Hematopoietic multipotent progenitor cell treated with erythropoietin and hydrocortisone succinate and interleukin-3 and kit ligand, for 6 days (in vitro differentiated cells): Measurements from ENCODE around the gene KCNQ5.
"Not testable (repeated sequence)": the region's sequence is repeated elsewhere in the genome, so short reads cannot be mapped to it uniquely, and the experiment has no call there.

ENCODE experiments used
- DNase-seq: peaks from one replicate; pipeline ENCODE4 v3.0.0-alpha.2; 2015

The KCNQ5 gene

DNA sequence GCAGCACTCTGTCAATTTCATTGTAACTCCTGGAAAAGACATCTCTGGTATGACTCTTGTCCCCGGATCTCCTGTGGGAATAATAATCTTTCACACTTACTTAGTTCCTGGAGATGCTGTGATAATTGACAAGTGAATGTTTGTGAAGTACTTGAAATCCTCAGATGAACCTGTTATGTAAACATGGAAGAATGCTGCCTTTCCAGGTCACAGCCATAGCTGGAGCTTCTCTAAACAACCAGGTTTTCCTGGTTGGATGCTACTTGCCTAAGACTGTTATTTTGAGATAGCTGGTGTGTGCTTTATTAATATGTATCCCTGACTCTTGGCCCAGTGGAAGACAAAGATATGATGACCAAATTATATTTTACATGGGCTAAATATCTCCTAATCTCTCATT lies 228.6 kb downstream of the KCNQ5 start:
- DNase-seq, result no peak

DNA sequence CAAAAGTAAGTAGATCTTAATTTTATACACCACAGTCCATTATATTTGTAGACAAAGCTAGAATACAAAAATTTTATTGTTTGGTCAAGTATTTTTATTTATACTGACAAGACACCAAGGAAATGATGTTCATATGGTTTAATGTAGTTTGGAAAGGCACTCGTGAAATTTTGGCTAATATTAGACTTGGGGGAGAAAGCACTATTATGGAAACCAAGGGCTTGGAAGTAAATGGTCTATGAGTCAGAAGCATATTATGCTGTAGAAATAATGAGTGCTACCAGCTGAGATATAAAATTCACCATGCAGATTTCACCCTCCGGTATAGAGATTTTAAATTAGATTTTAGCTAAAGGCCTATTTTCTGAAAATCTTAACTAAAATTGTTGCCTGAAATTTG lies 233.6 kb downstream of the KCNQ5 start:
- no peak for DNase-seq

DNA sequence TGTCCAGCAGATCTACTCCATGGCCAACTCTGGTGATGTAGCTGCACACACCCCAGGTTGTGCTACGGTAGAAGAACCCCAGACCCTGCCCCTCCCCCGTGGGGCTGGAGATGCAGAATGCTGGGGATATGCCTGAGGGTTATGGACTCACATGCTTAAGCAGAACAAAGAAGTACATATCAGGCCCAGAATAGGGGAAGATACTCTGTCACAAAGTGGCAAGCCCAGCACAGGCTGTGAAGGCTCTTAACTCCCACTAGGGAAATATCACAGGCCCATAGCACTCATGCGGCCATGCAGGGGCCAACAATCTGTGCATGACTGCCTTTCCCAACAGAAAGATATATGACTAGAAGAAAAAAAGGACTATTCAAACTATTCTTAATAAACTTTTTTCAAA lies 234.9 kb downstream of the KCNQ5 start:
- DNase-seq, result no peak

DNA sequence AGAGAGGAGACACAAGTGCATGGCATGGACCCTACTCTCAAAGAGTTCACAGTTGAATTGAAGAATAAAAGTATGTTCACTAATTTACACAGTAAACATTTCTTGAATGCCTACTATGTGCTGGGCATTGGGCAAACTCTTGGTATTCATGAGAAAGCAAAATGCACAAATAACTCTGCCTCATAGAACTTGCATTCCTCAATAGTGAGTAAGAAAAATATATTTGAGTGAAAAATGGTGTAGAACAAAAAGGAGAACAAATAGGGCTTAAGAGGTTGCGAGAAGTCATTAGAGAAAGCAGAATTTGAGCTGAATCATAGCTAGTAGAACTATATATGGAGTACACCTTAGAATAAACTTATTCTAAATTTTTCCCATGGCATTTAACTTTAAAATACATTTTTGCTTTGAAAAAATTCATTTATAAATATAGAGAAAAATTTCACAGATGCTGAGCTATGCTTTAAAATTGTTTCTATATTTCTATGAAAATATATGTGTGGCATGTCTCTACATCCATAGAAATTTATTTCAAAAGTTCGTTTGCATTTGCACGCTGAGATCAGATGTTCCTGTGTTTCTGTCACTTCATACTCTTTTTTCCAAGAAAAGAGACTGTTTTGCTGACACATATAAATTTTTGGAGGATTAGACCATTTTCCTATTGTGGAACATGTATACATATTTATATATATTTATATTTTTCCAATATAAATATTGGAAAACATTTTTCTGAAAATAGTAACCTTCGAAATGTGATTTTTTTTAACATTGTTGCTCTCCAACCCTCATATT lies 236.1 kb downstream of the KCNQ5 start:
- DNase-seq, result no peak

DNA sequence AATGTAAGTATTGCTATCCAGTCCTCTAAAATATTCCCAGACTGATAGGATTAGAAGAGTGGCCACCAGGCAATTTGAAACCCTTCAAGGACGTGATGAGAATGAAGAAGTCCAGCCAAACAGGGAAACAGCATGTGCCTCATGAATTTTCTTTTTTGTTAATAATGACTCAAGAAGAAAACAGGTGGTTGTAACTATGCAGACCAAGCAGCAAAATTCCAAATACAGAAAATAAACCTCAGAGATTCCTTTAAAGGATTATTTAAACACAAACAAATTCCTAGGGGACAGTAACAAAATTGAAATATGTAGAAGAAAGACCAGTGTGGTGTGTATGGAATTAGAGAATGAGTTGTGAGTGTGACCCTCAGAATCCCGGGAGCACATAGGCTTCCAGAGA lies 239.2 kb downstream of the KCNQ5 start:
- DNase-seq, result no peak

DNA sequence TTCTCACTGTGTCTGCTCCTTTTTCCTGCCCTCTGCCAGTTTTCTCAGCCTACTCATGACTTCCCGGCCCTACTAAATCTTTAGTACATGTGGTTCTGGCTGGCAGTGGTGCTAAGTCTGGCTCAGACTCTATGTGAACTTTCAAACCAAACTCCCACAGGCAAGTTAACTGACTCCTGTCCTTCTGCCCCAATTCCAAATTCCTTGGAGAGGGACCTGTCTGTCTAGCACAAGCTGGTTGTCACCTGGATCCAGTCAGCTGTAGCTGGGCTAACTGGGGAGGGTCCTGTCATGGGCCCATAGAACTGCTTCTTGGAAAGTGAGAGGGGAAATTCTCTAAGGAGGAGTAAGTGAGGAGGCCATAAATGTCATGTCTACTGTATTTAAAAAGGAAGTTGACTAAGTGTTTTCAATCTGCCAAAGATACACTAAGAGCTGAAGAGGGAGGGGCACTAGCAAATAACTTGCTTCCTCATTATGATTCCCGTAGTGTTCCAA lies 240.1 kb downstream of the KCNQ5 start:
- DNase-seq, result peak; percentile 38

DNA sequence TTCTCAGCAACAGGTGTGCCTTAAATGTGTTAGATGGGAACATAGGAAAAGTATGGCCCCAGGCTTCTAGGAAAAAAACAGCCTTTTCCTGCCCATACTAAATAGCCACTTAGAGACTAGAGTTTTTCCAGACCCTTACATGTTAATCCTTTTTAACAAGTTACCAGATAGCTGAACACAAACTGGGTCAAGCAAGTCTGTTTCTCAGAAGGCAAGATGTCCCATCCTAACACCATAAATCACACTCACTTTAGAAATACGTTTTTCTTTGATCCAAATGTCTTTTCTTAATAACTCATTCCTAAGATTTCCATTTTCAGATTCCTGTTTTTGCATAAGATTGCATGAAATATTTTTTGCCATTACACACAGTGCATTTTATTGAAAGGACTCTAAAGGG lies 241.3 kb downstream of the KCNQ5 start:
- no peak for DNase-seq

DNA sequence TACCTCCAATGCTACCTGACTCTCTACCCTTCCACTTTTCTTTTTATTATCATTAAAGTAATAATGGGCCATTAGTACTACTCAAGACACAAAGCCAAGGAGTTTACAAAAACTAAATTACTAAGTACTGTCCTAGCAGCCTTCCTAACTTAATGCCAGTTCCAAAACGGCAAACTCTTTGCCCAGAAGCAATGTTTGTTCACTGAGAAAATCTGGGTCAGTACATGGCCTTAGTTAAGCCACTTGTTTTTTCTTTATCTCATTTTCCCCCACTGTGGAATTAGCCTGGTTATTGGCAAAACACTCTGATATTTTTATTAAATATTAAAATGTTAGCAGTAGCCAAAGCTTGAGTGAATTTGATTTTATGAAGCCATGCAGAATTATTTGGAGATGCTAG lies 242.4 kb downstream of the KCNQ5 start:
- no peak for DNase-seq

DNA sequence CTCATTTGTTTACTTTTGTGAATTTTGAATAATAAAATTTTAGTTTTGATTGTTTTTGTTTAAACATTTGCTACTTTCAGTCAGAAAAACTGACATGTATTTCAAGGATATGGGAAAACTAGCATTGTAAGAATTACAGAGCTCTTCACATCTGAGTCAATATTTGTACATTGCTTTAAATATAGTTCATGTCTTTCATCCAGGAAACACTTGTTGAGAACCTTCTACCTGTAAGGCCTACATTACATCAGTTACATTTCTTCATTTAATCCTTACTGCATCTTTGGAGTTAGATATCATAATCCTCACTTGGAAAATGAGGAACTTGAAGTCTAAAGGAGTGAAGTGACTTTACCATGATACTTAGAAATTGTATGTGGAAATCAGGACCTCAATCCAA lies 242.9 kb downstream of the KCNQ5 start:
- DNase-seq, result no peak

DNA sequence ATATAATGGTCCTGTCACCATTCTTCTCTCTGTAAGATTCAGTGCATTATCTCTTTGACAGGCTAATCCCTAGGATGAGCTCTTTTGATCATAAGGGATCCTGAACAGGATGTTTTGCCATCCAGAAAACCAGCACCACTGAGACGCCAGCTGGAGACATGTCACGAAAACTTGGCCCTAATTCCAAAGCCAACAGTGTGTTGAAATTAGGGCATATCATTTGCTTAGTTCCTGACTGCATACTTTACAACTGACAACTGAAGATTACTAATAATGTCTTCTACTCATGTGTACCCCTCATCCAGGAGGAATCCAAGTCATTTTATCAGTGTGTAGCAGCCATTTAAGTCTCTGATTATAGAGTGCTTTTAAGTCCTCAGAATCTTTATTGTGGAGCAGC lies 243.6 kb downstream of the KCNQ5 start:
- no peak for DNase-seq

DNA sequence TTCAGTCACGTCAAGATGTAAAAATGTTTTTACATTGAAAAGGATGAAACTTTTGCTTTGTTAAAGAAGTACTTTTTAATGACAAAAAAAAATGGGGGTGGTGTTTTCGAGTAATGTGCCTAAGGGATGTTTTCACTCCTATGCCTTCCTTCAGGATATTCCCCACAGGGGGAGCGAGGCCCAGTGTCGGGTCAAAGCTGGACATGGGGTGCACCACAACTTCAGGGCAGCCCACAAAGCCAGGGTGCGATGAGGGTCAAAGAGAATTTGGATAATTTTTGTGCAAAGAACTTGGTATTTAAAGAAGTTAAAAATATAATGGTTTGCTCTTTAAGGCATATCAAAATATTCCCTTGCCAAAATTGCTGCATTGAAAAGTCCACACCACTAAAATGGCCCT lies 247.8 kb downstream of the KCNQ5 start:
- no peak for DNase-seq

DNA sequence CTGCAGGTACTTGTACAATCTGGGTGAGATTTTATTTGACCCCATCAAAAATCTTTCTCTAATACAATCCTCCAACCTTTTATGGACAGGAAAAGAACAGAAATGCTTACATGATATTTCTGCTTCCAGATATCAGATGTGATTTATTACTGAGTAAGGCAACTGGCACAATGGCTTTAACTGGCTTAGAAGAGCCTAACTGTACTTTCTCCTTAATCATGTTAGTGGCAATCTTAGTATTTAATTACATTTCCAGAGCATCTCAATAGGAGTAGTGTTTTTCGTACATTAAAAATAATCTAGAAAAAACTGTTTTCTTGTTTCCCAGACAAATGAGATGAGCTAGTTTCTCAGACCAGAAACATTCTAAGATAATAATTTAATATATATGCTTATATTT lies 251.6 kb downstream of the KCNQ5 start:
- no peak for DNase-seq

DNA sequence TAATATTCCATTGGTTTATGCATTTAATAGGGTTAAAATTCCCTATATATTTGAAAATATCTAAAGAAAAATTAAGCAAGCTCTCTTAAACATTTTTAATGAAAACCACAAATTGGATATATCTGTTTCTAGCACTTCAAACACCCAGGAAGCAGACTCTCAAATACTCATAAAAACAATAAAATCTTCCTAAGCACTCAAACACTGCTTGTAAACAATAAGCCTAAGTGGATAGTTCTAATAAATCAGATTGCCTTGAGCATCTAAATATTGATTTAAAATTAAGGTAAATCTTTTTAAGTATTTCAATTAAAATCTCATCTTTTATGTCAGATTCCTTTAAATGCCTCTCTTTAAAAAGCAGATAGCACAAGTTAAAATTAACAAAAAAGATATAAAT lies 254.4 kb downstream of the KCNQ5 start:
- DNase-seq, result no peak

DNA sequence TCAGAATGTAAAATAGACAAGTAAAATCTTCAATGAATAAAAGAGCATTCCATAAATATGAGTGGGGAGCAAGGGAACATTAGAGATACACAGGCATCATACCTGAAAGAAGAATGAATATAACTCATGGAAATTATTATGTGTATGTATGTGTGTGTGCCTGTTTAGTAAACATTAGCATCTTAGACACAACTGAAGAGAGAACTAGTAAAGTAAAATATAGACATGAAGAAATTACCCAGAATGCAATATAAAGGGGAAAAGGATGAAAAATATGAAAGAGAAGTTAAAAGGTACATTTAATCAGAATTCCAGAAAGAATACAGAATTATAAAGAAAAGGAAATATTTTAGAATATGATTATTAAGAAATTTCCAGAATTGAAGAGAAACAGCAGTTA lies 264.3 kb downstream of the KCNQ5 start:
- DNase-seq, result no peak

DNA sequence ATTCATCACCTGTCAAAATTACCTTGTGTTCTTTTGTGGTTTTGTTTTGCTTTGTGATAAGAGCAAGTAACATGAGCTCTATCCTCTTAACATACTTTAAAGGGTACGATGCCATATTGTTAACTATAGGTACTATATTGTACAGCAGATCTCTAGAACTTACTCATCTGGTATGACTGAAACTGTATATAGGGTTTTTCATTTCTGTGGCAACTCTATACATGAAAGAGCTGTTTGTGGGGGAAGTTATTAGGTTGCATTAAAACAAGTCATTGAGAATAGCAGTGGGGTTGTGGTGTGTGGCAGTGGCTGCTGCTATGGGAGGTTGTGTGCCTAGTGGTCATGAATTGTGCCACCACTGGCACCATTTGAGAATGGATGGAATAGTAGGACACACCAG lies 268.4 kb downstream of the KCNQ5 start:
- DNase-seq, result no peak

DNA sequence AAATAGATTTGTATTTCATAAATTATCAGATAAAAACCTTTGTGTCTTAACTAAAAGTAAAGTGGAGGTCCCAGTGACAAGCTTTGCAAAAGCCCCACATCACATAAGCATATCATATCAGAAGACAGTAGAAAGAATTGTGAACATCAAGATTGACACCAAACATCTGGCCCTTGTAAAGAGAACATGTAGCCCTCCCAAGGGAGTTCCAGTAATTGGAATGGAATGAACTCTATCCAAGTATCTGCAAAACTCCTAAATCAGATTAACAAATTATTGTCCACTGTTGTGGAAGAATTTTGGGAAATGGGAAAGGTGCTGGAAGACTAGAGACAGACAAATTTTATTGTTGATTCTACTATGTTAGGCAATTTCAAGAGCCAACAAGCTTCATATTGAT lies 268.8 kb downstream of the KCNQ5 start:
- no peak for DNase-seq

DNA sequence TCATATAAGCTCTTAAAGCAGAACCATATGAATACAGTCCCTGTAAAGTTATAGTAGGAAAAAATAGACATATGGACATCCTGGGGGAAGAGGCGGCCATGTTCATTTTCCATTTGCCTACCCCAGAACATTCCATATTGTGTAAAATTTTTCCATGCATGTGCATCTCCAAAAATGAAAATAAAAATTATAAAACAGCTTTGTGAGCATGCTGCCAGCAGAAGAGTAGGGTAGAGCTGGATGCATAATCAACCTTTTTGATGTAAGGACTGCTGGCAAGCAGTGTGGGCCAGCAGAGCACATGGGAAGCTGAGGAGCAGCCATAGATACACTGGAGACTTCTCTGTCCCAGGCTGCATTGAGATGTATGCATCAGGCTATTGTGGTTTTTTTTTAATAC lies 271.0 kb downstream of the KCNQ5 start:
- DNase-seq, result no peak

DNA sequence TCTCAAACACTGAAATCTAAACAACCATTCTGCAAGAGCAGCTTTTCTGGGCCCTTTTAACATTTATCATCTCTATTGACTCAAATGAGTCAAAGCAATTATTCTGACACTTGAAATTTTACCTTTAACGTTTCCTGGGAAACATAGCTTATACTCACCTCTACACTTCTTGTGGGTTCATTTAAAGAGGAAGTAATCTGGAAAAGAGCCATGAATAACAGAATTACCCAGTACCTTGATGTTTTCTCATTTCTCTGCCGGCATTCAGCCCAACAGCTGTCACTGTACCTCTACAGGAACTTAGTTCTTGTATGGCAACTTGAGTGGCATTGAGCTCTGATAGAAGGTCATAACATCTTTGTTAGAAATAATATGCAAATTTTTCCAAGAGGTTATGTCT lies 272.2 kb downstream of the KCNQ5 start:
- no peak for DNase-seq

DNA sequence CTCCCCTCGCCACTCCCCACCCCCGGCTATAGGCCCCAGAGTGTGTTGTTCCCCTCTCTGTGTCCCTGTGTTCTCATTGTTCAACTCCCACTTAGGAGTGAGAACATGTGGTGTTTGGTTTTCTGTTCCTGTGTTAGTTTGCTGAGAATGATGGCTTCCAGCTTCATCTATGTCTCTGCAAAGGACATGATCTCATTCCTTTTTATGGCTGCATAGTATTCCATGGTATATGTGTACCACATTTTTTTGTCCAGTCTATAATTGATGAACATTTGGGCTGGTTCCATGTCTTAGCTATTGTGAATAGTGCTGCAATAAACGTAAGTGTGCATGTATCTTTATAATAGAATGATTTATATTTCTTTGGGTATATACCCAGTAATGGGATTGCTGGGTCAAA lies 276.4 kb downstream of the KCNQ5 start:
- DNase-seq, result not testable (repeated sequence)

DNA sequence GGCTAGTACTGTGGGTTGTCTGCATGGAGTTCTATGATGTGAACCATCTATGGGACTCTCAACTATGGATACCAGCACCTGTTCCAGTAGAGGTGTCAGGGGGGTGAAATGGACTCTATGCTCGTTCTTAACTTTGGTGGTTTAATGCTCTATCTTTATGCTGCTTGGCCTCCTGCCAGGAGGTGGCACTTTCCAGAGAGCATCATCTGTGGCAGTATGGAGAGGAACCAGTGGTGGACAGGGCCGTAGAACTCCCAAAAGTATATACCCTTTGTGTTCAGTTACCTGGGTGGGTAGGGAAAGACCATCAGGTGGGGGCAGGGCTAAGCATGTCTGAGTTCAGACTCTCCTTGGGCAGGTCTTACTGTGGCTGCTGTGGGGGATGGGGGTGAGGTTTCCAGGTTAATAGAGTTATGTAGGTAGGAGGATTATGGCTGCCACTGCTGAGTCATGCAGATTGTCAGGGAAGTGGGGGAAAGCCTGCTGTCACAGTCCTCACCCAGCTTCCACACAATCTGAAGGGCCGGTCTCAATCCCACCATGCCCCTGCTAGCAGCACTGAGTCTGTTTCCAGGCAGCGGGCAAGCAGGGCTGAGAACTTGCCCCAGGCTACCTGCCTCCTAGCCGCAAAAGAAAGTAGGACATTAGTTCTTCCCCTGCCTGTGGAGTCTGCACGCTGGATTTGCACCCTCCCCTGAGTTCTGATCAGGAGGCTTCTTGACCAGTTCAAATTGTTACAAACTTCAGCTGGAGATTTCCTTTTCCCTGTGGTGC lies 284.0 kb downstream of the KCNQ5 start:
- DNase-seq, result no peak

DNA sequence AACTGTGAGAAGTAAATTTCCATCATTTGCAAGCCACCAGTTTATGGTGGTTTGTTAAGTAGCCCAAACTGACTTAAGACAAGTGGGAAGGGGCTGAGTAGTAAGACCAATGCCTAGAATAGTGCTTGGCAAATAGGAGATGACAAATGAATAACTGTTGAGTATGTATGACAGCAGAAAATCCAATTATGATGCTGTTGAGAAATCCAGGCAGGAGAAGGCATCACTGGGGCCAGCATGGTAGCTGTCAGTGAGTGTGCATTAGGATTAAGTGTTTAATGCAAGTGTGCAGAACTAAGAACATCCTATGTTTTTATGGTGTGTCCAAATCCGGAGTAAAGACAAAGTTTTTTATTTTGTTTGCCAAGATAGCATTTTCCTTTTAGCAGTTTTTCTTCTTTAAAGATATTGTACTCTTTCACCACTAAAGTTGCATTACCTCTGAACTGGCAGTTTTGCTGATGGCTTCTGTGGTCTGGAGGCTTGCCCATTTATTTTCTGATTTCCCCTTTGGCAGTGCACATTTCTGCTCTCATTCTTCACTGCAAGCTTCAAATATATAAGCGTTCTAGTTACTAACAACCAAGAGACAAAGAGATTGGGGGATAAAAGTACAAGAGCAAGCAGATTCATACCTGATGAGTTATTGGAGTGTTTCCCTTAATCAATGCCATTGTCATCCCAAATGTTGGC lies 289.7 kb downstream of the KCNQ5 start:
- DNase-seq, result peak; percentile 74

DNA sequence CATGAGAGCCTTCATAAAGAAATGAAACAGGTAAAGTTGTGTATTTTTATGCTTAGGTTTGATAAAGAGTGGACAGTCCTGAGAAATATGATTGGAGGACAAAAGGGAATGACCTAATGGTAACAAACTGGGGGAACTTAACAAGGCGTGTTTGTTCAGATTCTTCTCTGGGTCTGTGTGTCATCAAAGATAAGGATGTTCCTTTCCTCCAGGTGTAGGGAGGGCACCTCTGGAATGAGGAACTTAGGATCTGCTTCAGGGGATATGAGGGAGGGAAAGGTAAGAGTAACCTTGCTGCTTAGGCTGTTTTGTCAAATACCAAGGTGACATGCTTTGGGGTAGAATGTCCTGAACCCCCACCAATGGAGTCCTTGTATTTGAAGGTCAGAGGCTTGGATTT lies 291.9 kb downstream of the KCNQ5 start:
- DNase-seq, result no peak

DNA sequence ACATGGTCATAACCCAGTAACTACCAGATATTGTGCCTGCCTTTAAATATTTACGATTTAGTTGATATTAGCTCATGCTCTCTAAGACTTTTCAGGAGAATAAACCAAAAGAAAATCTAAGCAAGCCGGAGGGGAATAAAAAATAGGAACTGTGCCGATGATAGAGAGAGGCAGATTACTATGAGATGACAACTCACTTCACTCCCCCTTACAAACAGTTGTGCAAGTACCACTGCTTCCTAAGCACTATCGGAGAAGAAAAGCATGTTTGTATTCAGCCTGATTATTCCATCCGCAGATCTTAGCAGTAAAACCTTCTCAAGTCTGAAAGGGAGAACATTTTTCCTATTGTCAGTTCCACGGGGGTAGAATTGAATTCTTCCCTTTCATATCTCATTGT lies 294.4 kb downstream of the KCNQ5 start:
- no peak for DNase-seq

DNA sequence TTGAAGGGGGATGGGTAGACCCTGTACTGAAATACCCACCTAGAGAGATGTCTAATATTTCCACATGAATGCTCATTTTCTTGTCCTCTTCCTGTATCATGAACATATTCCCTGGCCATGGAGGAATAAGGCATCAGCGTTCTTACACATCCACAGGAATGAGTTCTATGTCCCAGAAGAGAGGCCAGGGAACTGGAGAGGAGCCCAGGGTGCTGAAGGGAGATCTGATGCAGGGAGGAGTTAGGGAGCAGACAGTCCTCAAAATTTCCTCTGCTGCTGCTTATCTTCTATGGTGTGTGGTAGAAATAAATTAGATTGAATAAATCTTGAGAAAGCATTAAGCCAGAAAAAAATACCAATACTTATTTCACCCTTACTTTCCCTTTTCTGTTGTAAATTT lies 295.0 kb downstream of the KCNQ5 start:
- DNase-seq, result no peak
